Measurements from ENCODE around the gene LRRC37B.
A peak's percentile ranks its signal among the peaks of the same experiment; 100 is the strongest.
"Not testable (repeated sequence)": the region's sequence is repeated elsewhere in the genome, so short reads cannot be mapped to it uniquely, and the experiment has no call there.

The LRRC37B gene

DNA sequence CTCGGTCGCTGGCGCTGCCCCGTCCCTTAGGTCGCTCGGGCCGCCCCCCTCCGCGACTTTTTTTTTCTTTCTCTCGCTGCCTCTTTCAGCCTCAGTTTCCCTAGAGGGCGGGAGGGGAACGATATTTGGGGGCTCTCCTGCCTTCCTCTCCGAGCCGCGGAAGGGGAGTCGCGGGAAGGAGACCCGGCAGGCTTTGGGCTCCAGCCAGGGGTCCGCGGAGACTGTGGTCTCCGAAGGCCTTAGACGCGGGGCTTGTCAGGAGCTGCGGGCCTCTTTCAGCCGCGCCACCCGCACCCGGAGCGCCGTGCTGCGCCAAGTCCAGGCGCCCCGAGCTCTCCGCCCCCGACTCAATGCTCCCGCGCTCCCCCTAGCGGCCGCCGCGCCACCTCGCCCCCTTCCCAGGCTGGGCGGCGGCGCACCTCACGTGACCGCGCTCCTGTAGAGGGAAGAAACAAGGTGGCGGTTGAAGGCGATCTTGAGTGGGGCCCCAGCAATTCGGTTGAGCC is at the start of gene LRRC37B:
Gene LRRC37B, plus strand, starts transcription at position 427 of the 506 bp plus-strand sequence. CDS start 14,010 bp downstream, outside the sequence.
- peak within 1 kb of the TSS; percentile 20 for H3K27ac ChIP-seq
- no peak for DNase-seq (ENCODE audit: low read depth, low spot score)

DNA sequence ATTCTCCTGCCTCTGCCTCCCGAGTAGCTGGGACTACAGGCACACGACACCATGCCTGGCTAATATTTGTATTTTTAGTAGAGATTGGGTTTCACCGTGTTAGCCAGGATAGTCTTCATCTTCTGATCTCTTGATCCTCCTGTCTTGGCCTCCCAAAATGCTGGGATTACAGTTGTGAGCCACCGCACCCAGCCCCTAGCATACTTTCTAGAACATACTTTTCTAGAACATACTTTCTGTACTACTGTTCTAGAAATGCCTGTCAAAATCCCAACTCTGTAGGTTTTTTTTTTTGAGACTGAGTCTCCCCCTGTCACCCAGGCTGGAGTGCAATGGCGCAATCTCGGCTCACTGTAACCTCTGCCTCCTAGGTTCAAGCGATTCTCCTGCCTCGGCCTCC is 43.1 kb upstream of the LRRC37B start:
- DNase-seq (ENCODE audit: low read depth, low spot score): not testable (repeated sequence)

DNA sequence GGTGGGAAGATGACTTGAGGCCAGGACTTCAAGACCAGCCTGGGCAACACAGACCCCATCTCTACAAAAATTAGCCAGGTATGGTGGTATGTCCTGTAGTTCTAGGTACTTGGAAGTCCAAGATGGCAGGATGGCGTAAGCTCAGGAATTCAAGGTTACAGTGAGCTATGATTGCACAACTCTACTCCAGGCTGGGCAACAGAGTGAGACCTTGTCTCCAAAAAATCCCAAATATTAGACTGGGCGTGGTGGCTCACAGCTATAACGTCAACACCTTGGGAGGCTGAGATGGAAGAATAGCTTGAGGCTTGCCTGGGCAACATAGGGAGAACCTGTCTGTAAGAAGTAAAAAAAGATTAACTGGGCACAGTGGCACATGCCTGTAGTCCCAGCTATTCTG is 39.5 kb upstream of the LRRC37B start:
- H3K27ac ChIP-seq: no peak overlapping the region
- no peak for DNase-seq (ENCODE audit: low read depth, low spot score)

More for the DNA sequence above, 43.1 kb upstream of the LRRC37B start:
- H3K27ac ChIP-seq: not testable (repeated sequence)

DNA sequence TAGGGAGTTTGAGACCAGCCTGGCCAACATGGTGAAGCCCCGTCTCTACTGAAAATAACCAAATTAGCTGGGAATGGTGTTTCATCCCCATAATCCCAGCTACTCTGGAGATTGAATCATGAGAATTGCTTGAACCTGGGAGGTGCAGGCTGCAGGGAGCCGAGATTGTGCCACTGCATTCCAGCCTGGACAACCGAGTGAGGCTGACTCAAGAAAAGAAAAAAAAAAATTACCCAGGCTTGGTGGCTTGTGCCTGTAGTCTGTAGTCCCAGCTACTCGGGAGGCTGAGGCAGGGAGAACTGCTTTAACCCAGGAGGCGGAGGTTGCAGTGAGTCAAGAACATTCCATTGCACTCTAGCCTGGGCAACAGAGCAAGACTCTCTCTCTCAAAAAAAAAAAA is 36.8 kb upstream of the LRRC37B start:
- not testable (repeated sequence) for H3K27ac ChIP-seq; DNase-seq (ENCODE audit: low read depth, low spot score)

DNA sequence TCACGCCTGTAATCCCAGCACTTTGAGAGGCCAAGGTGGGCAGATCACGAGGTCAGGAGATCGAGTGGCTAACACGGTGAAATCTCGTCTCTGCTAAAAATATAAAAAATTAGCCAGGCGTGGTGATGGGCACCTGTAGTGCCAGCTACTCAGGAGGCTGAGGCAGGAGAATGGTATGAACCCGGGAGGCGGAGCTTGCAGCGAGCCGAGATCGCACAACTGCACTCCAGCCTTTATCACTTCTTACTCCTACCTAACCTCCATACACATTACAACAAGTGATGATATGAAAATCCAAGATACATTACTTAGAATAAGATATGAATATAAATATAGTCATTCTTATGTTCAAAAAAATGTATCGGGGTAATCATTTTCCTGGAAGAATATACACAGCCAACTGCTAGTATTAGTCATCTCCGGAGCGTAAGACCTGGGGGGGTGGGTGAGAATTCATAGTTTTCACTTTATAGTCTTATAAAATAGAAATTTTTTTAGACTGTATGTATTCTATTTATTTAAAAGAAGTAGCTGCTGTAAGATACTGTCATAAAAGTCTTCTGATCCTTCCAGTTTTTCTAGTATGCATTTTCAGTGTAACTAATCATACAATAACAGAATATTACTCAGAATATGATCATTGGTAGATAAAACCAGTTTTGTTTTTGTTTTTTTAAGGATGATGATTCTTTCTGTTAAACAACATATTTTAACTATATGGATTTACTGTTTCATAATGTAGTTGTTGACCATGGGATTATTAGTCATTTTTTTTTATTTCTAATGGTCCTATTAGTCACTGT is 32.7 kb upstream of the LRRC37B start:
- DNase-seq (ENCODE audit: low read depth, low spot score): not testable (repeated sequence)
- peak overlapping the region; percentile 70 for H3K27ac ChIP-seq

DNA sequence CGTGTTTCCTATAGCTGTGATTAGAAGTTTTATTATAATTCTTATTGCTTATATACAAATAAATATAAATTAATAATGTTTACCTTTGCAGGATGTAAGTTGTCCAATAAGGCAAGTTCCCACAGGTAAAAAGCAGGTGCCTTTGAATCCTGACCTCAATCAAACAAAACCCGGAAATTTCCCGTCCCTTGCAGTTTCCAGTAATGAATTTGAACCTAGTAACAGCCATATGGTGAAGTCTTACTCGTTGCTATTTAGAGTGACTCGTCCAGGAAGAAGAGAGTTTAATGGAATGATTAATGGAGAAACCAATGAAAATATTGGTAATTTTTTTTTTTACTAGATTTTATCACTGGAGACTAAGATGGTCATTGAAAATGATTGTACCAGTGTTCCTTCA is 31.8 kb upstream of the LRRC37B start:
- peak overlapping the region; percentile 70 for H3K27ac ChIP-seq
- DNase-seq (ENCODE audit: low read depth, low spot score): not testable (repeated sequence)

DNA sequence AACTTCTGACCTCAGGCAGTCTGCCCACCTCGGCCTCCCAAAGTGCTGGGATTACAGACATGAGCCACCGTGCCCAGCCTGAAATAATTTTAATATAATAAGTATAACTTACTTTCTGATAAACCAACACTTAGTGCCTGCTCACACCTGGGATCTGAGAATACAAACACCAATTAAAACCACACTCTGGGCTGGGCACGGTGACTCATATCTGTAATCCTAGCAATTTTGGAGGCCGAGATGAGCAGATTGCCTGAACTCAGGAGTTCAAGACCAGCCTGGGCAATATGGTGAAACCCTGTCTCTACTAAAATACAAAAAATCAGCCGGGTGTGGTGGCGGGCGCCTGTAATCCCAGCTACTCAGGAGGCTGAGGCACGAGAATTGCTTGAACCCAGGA is 15.4 kb upstream of the LRRC37B start:
- not testable (repeated sequence) for H3K27ac ChIP-seq; DNase-seq (ENCODE audit: low read depth, low spot score)

DNA sequence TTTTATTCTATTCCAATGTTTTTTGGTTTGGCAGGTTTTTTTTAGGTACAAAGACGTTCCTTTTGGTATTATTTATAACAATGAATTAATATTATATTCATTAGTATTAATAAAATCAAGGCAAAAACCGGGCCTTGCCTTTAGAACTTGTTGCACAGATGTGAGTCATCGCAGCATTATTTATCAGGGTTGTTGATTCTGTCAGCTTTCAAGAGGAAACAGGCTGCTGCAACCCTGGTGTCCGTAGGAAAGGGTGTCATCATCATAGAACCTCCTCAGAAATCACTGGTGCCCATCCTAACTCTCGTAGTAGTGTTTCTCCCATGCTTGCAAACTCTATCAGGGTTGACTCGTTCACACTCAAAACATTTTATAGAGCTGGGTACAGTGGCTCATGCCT is 10.2 kb upstream of the LRRC37B start:
- no peak overlapping the region for H3K27ac ChIP-seq
- no peak for DNase-seq (ENCODE audit: low read depth, low spot score)

DNA sequence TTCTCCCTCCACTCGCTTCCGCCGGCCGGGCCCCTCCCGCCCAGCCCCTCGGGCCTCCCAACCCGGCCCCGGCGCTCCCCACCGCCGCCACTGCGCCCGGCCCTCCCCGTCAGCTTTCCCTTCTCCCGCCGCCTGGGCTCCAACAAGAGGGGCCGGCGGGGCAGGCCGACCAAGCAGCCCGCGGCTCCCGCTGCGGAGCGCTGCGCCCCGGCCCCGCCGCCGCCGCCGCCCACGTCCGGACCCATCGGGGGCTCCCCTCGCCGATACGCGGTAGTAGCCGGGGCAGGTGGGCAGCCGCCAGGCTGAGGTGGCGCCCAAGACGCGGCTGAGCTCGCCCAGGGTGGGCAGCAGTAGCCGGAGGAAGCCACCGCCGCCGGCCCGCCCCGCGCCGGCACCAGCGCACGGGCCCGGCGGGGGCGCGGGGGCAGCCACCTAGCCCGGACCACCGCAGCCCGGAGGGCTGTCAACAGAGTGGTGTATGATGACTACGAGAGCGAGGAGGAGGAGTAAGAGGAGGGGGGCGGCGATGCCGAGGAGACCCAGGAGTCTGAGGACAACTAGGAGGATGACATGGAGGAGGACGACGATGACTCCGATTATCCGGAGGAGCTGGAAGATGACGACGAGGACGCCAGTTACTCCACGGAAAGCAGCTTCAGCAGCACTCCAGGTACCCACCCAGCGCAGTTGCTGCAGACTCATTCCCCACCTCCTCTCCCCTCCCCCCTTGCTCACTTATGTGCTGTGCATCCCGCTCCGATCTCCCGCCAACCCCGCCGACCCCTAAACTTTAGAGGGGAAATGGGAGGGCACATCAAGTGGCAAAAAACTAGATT is 498 bp downstream of the LRRC37B start:
- DNase-seq (ENCODE audit: low read depth, low spot score): no peak
- H3K27ac ChIP-seq: peak overlapping the region; percentile 20

DNA sequence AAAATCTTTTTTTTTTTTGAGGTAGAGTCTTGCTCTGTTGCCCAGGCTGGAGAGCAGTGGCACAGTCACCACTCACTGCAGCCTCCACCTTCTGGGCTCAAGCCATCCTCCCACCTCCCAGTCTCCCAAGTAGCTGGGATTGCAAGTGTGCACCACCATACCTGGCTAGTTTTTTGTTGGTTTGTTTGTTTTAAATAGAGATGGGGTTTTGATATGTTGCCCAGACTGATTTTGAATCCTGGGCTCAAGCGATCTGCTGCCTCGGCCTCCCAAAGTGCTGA is 2.0 kb downstream of the LRRC37B start:
- H3K27ac ChIP-seq: no peak overlapping the region
- DNase-seq (ENCODE audit: low read depth, low spot score): no peak

DNA sequence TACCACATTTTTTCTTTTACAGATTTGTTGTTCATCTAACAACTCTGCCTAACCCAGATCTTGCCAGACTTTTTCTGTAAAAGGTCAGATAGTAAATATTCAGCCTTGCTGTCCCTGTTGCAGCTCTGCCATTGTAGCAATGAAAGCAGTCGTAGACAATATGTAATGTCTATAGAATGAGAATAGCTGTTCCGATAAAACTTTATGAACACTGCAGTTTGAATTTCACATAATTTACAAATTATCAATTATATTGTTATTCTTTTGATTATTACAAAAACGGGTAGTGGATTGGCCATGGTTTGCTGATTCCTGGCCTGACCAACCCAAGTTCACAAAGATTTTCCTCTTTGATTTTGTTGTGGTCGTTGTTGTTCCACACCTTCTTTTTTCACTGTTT is 2.9 kb downstream of the LRRC37B start:
- no peak overlapping the region for H3K27ac ChIP-seq
- no peak for DNase-seq (ENCODE audit: low read depth, low spot score)

DNA sequence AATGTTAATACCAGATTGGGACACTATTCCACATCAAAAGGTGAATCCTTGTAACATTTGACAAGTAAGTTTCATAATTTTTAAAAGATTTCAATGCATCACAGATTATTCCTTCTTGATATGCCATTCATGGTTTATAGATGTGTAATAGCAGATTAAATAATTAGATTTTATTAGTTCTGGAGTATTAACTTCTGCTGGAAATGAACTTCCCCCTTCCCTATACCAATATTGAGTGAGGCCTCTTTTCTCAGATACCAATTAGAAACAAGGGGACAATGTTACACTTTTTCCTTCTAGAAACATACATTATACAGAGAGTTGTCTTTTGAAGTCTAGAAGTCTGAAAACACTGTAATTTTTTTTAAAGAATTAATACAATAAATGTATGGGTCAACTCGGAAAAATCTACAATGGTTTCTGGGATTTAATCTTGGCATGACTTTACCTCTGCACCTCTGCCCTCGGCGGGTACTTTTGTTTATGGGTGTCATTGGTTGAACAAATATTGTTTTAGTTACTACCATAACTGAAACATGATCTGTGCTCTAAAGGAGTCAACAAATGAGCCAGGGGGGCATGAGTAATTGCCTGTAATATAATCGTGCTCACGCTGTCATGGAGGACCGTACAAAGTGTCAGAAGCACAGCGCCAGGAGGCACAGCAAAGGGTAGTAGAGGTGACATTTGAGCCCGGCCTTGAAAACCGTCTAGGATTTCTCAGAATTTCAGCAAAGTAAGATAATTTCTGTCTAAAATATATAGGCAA is 8.2 kb downstream of the LRRC37B start:
- no peak overlapping the region for H3K27ac ChIP-seq
- DNase-seq (ENCODE audit: low read depth, low spot score): no peak

DNA sequence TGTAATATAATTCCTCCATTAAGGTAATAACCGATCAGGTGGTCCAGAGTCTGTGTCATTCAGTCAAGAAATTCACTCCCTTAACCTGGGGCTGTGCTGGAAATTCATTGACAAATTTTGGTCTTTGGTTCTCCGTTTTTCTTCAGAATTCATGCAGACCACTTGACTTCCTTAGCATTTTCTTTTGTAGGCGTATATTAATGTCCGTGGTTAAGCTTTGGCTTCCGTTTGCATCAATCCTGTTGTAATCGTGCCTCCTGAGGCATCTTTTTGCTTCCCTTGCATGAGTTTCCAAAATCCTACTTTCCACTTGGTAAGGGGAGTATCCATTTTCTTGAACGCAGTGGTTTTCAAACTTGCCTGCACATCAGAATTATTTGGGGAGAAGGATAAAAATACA is 9.0 kb downstream of the LRRC37B start:
- DNase-seq (ENCODE audit: low read depth, low spot score): no peak
- no peak overlapping the region for H3K27ac ChIP-seq

DNA sequence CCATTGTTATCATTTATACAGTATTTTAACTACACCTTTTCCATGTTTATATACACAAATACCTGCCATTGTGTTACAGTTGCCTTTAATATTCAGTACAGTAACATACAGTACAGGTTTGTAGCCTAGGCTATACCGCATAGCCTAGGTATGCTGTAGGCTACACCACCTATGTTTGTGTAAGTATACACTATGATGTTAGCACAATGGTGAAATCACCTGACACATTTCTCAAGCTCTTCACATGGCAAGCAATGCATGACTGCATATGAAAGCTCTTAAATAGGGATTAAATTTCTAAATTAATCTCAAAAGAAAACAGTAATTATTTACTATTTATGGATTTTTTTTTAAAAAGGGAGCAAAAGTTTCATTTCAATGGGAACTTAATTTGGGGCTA is 12.0 kb downstream of the LRRC37B start:
- H3K27ac ChIP-seq: no peak overlapping the region
- no peak for DNase-seq (ENCODE audit: low read depth, low spot score)

DNA sequence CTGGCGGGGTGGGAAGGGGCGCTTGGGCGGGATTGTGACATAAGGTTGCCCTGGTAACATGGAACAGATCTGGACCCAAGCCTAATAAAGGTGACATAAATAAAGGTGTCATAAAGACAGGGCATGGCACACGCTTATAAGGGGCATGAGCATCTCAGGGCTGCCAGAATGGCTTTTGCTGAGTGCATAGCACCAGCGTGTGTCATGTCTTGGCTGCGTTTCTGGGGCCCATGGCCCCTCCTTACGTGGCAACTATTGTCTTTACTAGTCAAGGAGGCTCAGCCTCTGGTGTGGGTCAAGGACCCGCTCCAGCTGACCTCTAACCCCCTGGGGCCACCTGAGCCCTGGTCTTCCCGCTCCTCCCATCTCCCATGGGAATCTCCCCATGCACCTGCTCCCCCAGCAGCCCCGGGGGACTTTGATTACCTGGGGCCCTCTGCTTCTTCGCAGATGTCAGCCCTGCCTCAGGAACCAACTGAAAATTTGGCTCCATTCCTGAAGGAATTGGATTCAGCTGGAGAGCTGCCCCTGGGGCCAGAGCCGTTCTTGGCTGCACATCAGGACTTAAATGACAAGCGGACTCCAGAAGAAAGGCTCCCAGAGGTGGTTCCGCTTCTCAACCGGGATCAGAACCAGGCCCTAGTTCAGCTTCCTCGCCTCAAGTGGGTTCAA is 13.9 kb downstream of the LRRC37B start:
- DNase-seq (ENCODE audit: low read depth, low spot score): no peak

DNA sequence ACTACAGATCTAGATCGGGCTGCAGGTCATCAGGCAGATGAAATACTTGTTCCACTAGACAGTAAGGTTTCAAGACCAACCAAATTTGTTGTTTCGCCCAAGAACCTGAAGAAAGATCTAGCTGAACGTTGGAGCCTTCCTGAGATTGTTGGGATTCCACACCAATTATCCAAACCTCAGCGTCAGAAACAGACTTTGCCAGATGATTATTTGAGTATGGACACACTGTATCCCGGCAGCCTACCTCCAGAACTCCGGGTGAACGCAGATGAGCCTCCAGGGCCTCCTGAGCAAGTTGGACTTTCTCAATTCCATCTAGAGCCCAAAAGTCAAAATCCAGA is 14.4 kb downstream of the LRRC37B start:
- no peak for DNase-seq (ENCODE audit: low read depth, low spot score)

More for the DNA sequence above, 13.9 kb downstream of the LRRC37B start:
- no peak overlapping the region for H3K27ac ChIP-seq

DNA sequence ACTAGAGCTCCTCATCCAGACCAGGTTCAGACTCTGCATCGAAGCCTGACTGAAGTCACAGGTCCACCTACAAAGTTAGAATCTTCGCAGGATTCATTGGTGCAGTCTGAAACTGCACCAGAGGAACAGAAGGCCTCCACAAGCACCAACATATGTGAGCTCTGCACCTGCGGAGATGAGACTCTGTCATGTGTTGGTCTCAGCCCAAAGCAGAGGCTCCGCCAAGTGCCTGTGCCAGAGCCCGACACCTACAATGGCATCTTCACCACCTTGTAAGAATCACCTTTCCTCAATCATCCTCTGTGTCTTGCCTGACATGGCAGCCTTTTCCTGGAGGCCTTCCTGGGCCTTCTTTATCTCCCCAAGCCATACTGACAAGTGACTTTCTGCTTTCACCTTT is 15.4 kb downstream of the LRRC37B start:
- DNase-seq (ENCODE audit: low read depth, low spot score); H3K27ac ChIP-seq: not testable (repeated sequence)

More for the DNA sequence above, 14.4 kb downstream of the LRRC37B start:
- no peak overlapping the region for H3K27ac ChIP-seq

DNA sequence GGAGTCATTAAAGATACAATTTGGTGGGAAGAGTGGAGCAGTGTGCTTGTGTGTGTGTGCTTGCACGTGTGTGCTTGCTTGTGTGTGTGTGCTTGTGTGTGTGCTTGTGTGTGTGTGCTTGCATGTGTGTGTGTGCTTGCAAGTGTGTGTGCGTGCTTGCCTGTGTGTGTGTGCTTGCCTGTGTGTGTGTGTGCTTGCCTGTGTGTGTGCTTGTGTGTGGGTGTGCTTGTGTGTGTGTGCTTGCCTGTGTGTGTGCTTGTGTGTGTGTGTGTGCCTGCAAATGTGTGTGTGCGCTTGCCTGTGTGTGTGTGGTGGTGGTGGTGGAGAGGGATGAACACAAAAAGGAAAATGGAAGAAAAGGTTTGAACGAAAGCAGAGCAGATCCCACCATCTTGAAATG is 20.1 kb downstream of the LRRC37B start:
- H3K27ac ChIP-seq; DNase-seq (ENCODE audit: low read depth, low spot score): not testable (repeated sequence)

DNA sequence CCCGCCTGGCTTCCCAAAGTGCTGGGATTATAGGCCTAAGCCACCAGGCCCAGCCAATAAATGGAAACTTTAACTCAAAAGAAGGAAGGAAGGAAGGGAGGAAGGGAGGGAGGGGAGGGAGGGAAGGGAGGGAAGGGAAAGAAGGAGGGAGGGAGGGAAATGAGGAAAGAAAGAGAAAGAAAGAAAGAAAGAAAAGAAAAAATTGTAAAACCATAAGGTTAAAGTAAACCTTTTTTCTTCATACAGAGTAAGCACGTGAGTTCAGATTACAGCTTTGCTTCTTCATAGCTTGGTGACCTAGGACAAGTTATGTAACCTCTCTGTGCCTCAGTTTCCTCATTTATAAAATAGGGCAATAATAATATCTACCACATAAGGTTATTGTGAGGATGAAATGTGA is 26.0 kb downstream of the LRRC37B start:
- no peak for DNase-seq (ENCODE audit: low read depth, low spot score)
- H3K27ac ChIP-seq: no peak overlapping the region

DNA sequence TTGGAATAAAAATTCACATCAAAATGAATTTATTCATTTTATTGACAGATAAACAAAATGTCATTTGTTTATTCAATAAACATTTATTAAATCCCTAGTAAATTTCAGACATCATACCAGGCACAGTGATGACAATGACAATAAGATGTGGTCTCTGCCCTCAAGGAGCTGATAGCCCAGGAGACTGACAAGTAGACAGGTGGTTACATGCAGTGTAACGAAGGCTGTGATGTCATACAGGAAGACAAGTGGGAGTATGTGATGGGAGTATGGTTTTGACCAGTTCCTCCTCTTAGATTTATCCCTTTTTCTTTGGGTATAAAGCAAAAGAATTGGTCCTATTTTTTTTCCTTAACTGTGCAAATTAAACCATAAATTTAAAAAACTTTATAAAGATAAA is 26.6 kb downstream of the LRRC37B start:
- not testable (repeated sequence) for DNase-seq (ENCODE audit: low read depth, low spot score); H3K27ac ChIP-seq
